Epithelial cell of esophagus (primary cell): Measurements from ENCODE around the gene SSR3.

Source experiments
- DNase-seq: peaks from one replicate; pipeline ENCODE4 v3.0.0; 2010; ENCODE audit warnings: low read depth
- H3K4me3 ChIP-seq: 2 replicates; pipeline ENCODE4 v1.5.1; 2011; ENCODE audit warnings: mild to moderate bottlenecking, low read length, control low read depth
- TF ChIP-seq, protein P1 (sequence below): IDR thresholded peaks from 2 replicates; pipeline ENCODE4 v1.5.1; 2011; ENCODE audit warnings: low read depth, mild to moderate bottlenecking, low read length, control low read depth, inconsistent platforms; ENCODE audit not compliant: insufficient read depth; ENCODE audit errors: missing control alignments

The SSR3 gene

GRCh38 chr3:156583469-156583868, 28.6 kb upstream of the SSR3 start:
- TF ChIP-seq, protein P1, sequence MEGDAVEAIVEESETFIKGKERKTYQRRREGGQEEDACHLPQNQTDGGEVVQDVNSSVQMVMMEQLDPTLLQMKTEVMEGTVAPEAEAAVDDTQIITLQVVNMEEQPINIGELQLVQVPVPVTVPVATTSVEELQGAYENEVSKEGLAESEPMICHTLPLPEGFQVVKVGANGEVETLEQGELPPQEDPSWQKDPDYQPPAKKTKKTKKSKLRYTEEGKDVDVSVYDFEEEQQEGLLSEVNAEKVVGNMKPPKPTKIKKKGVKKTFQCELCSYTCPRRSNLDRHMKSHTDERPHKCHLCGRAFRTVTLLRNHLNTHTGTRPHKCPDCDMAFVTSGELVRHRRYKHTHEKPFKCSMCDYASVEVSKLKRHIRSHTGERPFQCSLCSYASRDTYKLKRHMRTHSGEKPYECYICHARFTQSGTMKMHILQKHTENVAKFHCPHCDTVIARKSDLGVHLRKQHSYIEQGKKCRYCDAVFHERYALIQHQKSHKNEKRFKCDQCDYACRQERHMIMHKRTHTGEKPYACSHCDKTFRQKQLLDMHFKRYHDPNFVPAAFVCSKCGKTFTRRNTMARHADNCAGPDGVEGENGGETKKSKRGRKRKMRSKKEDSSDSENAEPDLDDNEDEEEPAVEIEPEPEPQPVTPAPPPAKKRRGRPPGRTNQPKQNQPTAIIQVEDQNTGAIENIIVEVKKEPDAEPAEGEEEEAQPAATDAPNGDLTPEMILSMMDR: no peak
- no peak for DNase-seq
- no peak overlapping the region for H3K4me3 ChIP-seq

GRCh38 chr3:156582532-156583183, 27.7 kb upstream of the SSR3 start:
- TF ChIP-seq, protein P1: no peak
- no peak for DNase-seq

DNA sequence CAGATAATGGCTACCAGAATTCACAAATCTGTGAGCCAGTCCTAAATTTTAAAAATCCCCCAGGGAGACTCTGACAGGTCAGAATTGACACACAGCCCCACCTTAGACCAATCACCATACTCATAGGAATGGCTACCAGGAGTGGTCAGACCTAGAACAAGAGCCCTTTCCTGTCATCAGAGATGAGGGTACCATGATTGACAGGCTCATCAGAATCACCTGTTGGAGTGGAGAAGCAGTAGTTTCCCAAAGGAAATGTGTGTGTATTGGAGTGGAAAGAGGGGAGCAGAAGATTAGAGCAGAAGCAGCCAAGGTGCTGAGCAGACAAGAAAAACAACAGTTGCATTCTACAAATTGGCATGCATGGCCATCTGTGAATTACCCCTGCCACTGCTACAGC, 27.0 kb upstream of the SSR3 start:
- H3K4me3 ChIP-seq: no peak overlapping the region
- DNase-seq: no peak
- TF ChIP-seq, protein P1: no peak

More at GRCh38 chr3:156582532-156583183, 27.7 kb upstream of the SSR3 start:
- no peak overlapping the region for H3K4me3 ChIP-seq

GRCh38 chr3:156581033-156581432, 26.1 kb upstream of the SSR3 start:
- DNase-seq: no peak
- TF ChIP-seq, protein P1: no peak
- no peak overlapping the region for H3K4me3 ChIP-seq

DNA sequence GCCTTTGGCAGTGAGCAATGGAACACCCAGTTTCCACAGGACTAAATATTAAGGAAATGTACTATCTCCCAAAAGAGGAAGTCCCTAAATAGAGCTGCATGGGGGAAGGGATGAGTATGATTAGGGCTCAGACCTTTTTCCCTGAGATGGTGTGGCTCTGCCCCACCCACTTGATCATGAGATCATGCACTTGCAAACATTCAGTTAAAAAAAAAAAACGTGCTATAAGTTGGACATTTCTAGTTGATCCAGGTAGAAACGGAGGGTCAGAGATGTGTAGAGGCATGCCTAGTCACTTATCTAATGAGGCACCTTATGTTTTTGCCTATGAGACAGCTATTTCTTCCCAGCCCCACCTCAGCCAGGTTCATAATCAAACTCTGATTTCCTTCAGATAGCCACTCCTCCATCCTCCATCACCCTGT, 24.5 kb upstream of the SSR3 start:
- H3K4me3 ChIP-seq: no peak overlapping the region
- peak; percentile 81 for DNase-seq

DNA sequence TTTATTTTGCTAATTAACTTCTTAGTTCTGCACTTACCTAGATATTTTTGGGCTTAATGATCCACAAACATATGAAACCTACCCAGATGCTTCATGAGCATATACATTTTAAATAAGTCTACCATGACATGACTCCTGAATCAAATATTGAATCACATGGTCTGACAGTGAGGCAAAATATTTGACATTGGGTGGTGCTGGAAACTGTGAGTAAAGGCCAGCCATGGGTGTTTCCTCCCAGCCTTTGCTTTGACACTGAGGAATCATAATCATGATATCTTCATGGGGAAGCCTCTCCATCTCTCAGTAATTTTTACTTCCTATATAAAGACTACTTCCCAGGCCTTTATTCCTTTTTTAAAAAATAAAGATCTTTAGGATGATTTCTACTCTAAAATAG, 22.8 kb upstream of the SSR3 start:
- no peak overlapping the region for H3K4me3 ChIP-seq
- TF ChIP-seq, protein P1: no peak
- DNase-seq: peak; percentile 82

More for the DNA sequence above, 24.5 kb upstream of the SSR3 start:
- TF ChIP-seq, protein P1: no peak
